IPS DF 6.9 (cell line): ENCODE results near the gene ZNF189.

Experiments
- DNase-seq: peaks from one replicate; pipeline ENCODE4 v3.0.0-alpha.2; 2013; ENCODE audit warnings: low read depth, low spot score
- H3K27ac ChIP-seq: one replicate; pipeline ENCODE4 v1.5.1; 2013; ENCODE audit warnings: low read length, control low read depth
- H3K27me3 ChIP-seq: 2 replicates; pipeline ENCODE4 v1.6.1; 2013; ENCODE audit warnings: mild to moderate bottlenecking, low read length; ENCODE audit not compliant: control insufficient read depth, insufficient read depth
- H3K36me3 ChIP-seq: 2 replicates; pipeline ENCODE4 v1.6.1; 2013; ENCODE audit warnings: low read length; ENCODE audit not compliant: control insufficient read depth, insufficient read depth
- H3K4me1 ChIP-seq: 2 replicates; pipeline ENCODE4 v1.6.1; 2013; ENCODE audit warnings: low read length; ENCODE audit not compliant: control insufficient read depth, insufficient read depth
- H3K4me3 ChIP-seq: 2 replicates; pipeline ENCODE4 v1.5.1; 2013; ENCODE audit warnings: mild to moderate bottlenecking, low read length
- H3K9me3 ChIP-seq: 2 replicates; pipeline ENCODE4 v1.6.1; 2013; ENCODE audit warnings: low read length, inconsistent platforms; ENCODE audit not compliant: control insufficient read depth, insufficient read depth
- WGBS: extraction: QIAGEN DNeasy Blood & Tissue Kit; methylation state at CpG from one replicate; pipeline ENCODE4 v1.1.7; 2013; ENCODE audit warnings: mixed read lengths, missing lambda C conversion rate; ENCODE audit not compliant: insufficient read length, insufficient coverage; 5-methylcytosine and 5-hydroxymethylcytosine counted together

Gene ZNF189

GRCh38 chr9:101365181-101365580 lies 33.5 kb upstream of the ZNF189 start:
- Histone ChIP-seq H3K4me1 (no peaks in the 10 kb centered on the region), H3K36me3 (no peaks in the 10 kb centered on the region), H3K4me3 (no peak overlapping the region), H3K27ac (no peak overlapping the region), H3K27me3 (no peaks in the 10 kb centered on the region; the same call in 1 of the 2 replicates), H3K9me3 (no peaks in the 10 kb centered on the region)
- no peak for DNase-seq

- Histone ChIP-seq H3K4me1 (no peaks in the 10 kb centered on the region), H3K36me3 (no peaks in the 10 kb centered on the region), H3K27ac (no peak overlapping the region), H3K27me3 (no peaks in the 10 kb centered on the region; the same call in 1 of the 2 replicates), H3K4me3 (no peak overlapping the region), H3K9me3 (no peaks in the 10 kb centered on the region)
- DNase-seq: no peak
- no CpG with 5 or more reads among the region's 5 CpGs for WGBS
These were observed 32.5 kb upstream of the ZNF189 start for GRCh38 chr9:101366038-101366756.

GRCh38 chr9:101367323-101367722 lies 31.3 kb upstream of the ZNF189 start:
- no peaks in the 10 kb centered on the region for H3K36me3 ChIP-seq
- H3K4me3 ChIP-seq: no peak overlapping the region
- no peaks in the 10 kb centered on the region; the same call in 1 of the 2 replicates for H3K27me3 ChIP-seq
- WGBS: no CpG with 5 or more reads among the region's 3 CpGs
- no peak overlapping the region for H3K27ac ChIP-seq
- no peak for DNase-seq
- H3K9me3 ChIP-seq: no peaks in the 10 kb centered on the region
- no peaks in the 10 kb centered on the region for H3K4me1 ChIP-seq

- no peak for DNase-seq
- Histone ChIP-seq H3K27ac (no peak overlapping the region), H3K36me3 (no peaks in the 10 kb centered on the region), H3K27me3 (no peaks in the 10 kb centered on the region; the same call in 1 of the 2 replicates), H3K4me1 (no peaks in the 10 kb centered on the region), H3K9me3 (no peaks in the 10 kb centered on the region), H3K4me3 (no peak overlapping the region)
- WGBS: no CpG with 5 or more reads among the region's 2 CpGs
These were observed 29.4 kb upstream of the ZNF189 start for GRCh38 chr9:101369286-101369685.

- Histone ChIP-seq H3K27ac (no peak overlapping the region), H3K9me3 (no peaks in the 10 kb centered on the region), H3K27me3 (no peaks in the 10 kb centered on the region; the same call in 1 of the 2 replicates), H3K4me1 (no peaks in the 10 kb centered on the region), H3K4me3 (no peak overlapping the region), H3K36me3 (no peaks in the 10 kb centered on the region)
- DNase-seq: no peak
- no CpG with 5 or more reads among the region's 2 CpGs for WGBS
These were observed 28.6 kb upstream of the ZNF189 start for GRCh38 chr9:101369884-101370531.

GRCh38 chr9:101371813-101372212 lies 26.8 kb upstream of the ZNF189 start:
- Histone ChIP-seq H3K9me3 (no peaks in the 10 kb centered on the region), H3K4me3 (no peak overlapping the region), H3K27me3 (no peaks in the 10 kb centered on the region; the same call in 1 of the 2 replicates), H3K27ac (no peak overlapping the region), H3K36me3 (no peaks in the 10 kb centered on the region), H3K4me1 (peaks cover 2% of the 10 kb centered on the region; the same call in 1 of the 2 replicates)
- WGBS: 100% methylated on average over 1 of the region's 3 CpGs
- DNase-seq: no peak

- no peak overlapping the region for H3K4me3 ChIP-seq
- DNase-seq: no peak
- WGBS: no CpG with 5 or more reads among the region's 2 CpGs
These were observed 26.1 kb upstream of the ZNF189 start for GRCh38 chr9:101372327-101373118.

GRCh38 chr9:101375546-101375945 lies 23.1 kb upstream of the ZNF189 start:
- peaks cover 2% of the 10 kb centered on the region; the same call in 1 of the 2 replicates for H3K4me1 ChIP-seq

More at GRCh38 chr9:101372327-101373118, 26.1 kb upstream of the ZNF189 start:
- Histone ChIP-seq H3K27ac (no peak overlapping the region), H3K4me1 (peaks cover 2% of the 10 kb centered on the region; the same call in 1 of the 2 replicates), H3K36me3 (no peaks in the 10 kb centered on the region), H3K27me3 (no peaks in the 10 kb centered on the region; the same call in 1 of the 2 replicates), H3K9me3 (no peaks in the 10 kb centered on the region)

GRCh38 chr9:101376111-101376848 lies 22.4 kb upstream of the ZNF189 start:
- no peak for DNase-seq
- no peaks in the 10 kb centered on the region for H3K9me3 ChIP-seq
- no peak overlapping the region for H3K27ac ChIP-seq
- H3K4me3 ChIP-seq: no peak overlapping the region
- no CpG with 5 or more reads among the region's 6 CpGs for WGBS
- no peaks in the 10 kb centered on the region for H3K27me3 ChIP-seq
- H3K4me1 ChIP-seq: peaks cover 2% of the 10 kb centered on the region; the same call in 1 of the 2 replicates
- H3K36me3 ChIP-seq: no peaks in the 10 kb centered on the region

More at GRCh38 chr9:101375546-101375945, 23.1 kb upstream of the ZNF189 start:
- H3K4me3 ChIP-seq: no peak overlapping the region
- no peak for DNase-seq
- no peaks in the 10 kb centered on the region for H3K36me3 ChIP-seq
- no peaks in the 10 kb centered on the region for H3K27me3 ChIP-seq
- no peak overlapping the region for H3K27ac ChIP-seq
- H3K9me3 ChIP-seq: no peaks in the 10 kb centered on the region
- WGBS: no CpG with 5 or more reads among the region's 12 CpGs

GRCh38 chr9:101380295-101380694 lies 18.4 kb upstream of the ZNF189 start:
- Histone ChIP-seq H3K27ac (no peak overlapping the region), H3K4me3 (no peak overlapping the region), H3K27me3 (no peaks in the 10 kb centered on the region), H3K36me3 (no peaks in the 10 kb centered on the region), H3K9me3 (no peaks in the 10 kb centered on the region), H3K4me1 (peaks cover 3% of the 10 kb centered on the region; the same call in 1 of the 2 replicates)
- DNase-seq: no peak
